DND-41 (cell line): ENCODE measurements around the gene RAD23A.

ENCODE experiments used
- CTCF ChIP-seq: IDR thresholded peaks from 2 replicates; pipeline ENCODE4 v1.5.1; 2012; ENCODE audit warnings: borderline replicate concordance, low read length, moderate library complexity, mild to moderate bottlenecking; ENCODE audit not compliant: poor library complexity, severe bottlenecking; ENCODE audit errors: extremely low read depth
- EZH2 ChIP-seq: IDR thresholded peaks from 3 replicates; pipeline ENCODE4 v1.6.1; 2012; ENCODE audit warnings: borderline replicate concordance, low read depth, mild to moderate bottlenecking, moderate library complexity, low read length, inconsistent platforms; ENCODE audit not compliant: severe bottlenecking

GRCh38 chr19:12943437-12944044 lies 2.1 kb upstream of the RAD23A start:
- TF ChIP-seq CTCF (no peak), EZH2 (no peak)
